ENCODE measurements around the gene SHC3.

The SHC3 gene

GRCh38 chr9:89010056-89010455 is 168.6 kb downstream of the SHC3 start:
- TF ChIP-seq CTCF (IDR thresholded peaks at IDR 0.05; ENCODE audit: control insufficient read depth, insufficient read depth, low read depth, low read length, missing control alignments), result no peak
- no peak for DNase-seq (ENCODE audit: low read depth)
- no peak overlapping the region for H3K4me3 ChIP-seq (ENCODE audit: control insufficient read depth, low read depth, low read length)

- no peak for TF ChIP-seq CTCF (IDR thresholded peaks at IDR 0.05; ENCODE audit: control insufficient read depth, insufficient read depth, low read depth, low read length, missing control alignments)
- no peak overlapping the region for H3K4me3 ChIP-seq (ENCODE audit: control insufficient read depth, low read depth, low read length)
- DNase-seq (ENCODE audit: low read depth), result no peak
Measured at GRCh38 chr9:89009546-89009840, 169.1 kb downstream of the SHC3 start.

GRCh38 chr9:89008744-89009545 is 169.7 kb downstream of the SHC3 start:
- no peak for DNase-seq (ENCODE audit: low read depth)
- TF ChIP-seq CTCF (IDR thresholded peaks at IDR 0.05; ENCODE audit: control insufficient read depth, insufficient read depth, low read depth, low read length, missing control alignments), result no peak
- no peak overlapping the region for H3K4me3 ChIP-seq (ENCODE audit: control insufficient read depth, low read depth, low read length)

GRCh38 chr9:89008055-89008743 is 170.4 kb downstream of the SHC3 start:
- DNase-seq (ENCODE audit: low read depth), result no peak
- no peak for TF ChIP-seq CTCF (IDR thresholded peaks at IDR 0.05; ENCODE audit: control insufficient read depth, insufficient read depth, low read depth, low read length, missing control alignments)
- no peak overlapping the region for H3K4me3 ChIP-seq (ENCODE audit: control insufficient read depth, low read depth, low read length)

GRCh38 chr9:89006996-89007967 is 171.3 kb downstream of the SHC3 start:
- no peak for DNase-seq (ENCODE audit: low read depth)
- TF ChIP-seq CTCF (IDR thresholded peaks at IDR 0.05; ENCODE audit: control insufficient read depth, insufficient read depth, low read depth, low read length, missing control alignments), result no peak
- no peak overlapping the region for H3K4me3 ChIP-seq (ENCODE audit: control insufficient read depth, low read depth, low read length)

- no peak for DNase-seq (ENCODE audit: low read depth)
- H3K4me3 ChIP-seq (ENCODE audit: control insufficient read depth, low read depth, low read length), result no peak overlapping the region
- no peak for TF ChIP-seq CTCF (IDR thresholded peaks at IDR 0.05; ENCODE audit: control insufficient read depth, insufficient read depth, low read depth, low read length, missing control alignments)
Measured at GRCh38 chr9:89006267-89006666, 172.4 kb downstream of the SHC3 start.

Data from AG09309 (cell line).